Stomach (tissue), 4 donors: ENCODE data around the gene SET.

Source experiments
- CTCF ChIP-seq, 7 experiments: fragments of 450-650 bp in 4 of 7; fragments of 200-600 bp in 3 of 7; sonication (generic) in 3 of 7; IDR thresholded peaks; one replicate each; pipeline ENCODE4 v1.5.1; 2016 to 2019; ENCODE audit warnings: antibody characterized with exemption in 7 of 7, control low read depth in 2 of 7, mild to moderate bottlenecking in 1 of 7
- EP300 ChIP-seq: sonication (generic); formaldehyde crosslinking; IDR thresholded peaks from one replicate; pipeline ENCODE4 v1.6.1; 2017; ENCODE audit warnings: antibody characterized with exemption
- POLR2A ChIP-seq, 4 donors: fragments of 450-650 bp; IDR thresholded peaks; one replicate each; pipeline ENCODE4 v1.6.1; 2016; ENCODE audit warnings: antibody characterized with exemption in 4 of 4, control low read depth in 2 of 4, mild to moderate bottlenecking in 1 of 4, moderate library complexity in 1 of 4

GRCh38 chr9:128727640-128728248 lies 38.7 kb downstream of the SET start:
- TF ChIP-seq CTCF (IDR thresholded peaks at IDR 0.05) (no peak), POLR2A (IDR thresholded peaks at IDR 0.05) (no peak), EP300 (no peak)
